SKM-1 (cell line): Measurements from ENCODE around the gene ZBTB40.

Experiments used
- DNase-seq: peaks from one replicate; lab custom pipeline; 2025; ENCODE audit not compliant: unreplicated experiment; lab: John Stamatoyannopoulos, UW

The ZBTB40 gene

GRCh38 chr1:22552021-22552420, 100.4 kb downstream of the ZBTB40 start:
- DNase-seq, result no peak

GRCh38 chr1:22553104-22553880, 101.6 kb downstream of the ZBTB40 start:
- no peak for DNase-seq

- DNase-seq, result no peak
These were observed 102.4 kb downstream of the ZBTB40 start for GRCh38 chr1:22553991-22554522.

- no peak for DNase-seq
These were observed 103.7 kb downstream of the ZBTB40 start for GRCh38 chr1:22555371-22555656.

GRCh38 chr1:22556391-22557104, 104.9 kb downstream of the ZBTB40 start:
- DNase-seq, result no peak

GRCh38 chr1:22557341-22557950, 105.8 kb downstream of the ZBTB40 start:
- no peak for DNase-seq

GRCh38 chr1:22562584-22563583, 111.2 kb downstream of the ZBTB40 start, which contains the start of gene EPHA8:
Gene EPHA8, plus strand, starts transcription at chr1:22563489. Its CDS starts 147 bp downstream, at chr1:22563636.
- no peak for DNase-seq

- DNase-seq, result no peak
These were observed 112.3 kb downstream of the ZBTB40 start for GRCh38 chr1:22563671-22564602.

- no peak for DNase-seq
These were observed 114.5 kb downstream of the ZBTB40 start for GRCh38 chr1:22566161-22566560.

- no peak for DNase-seq
These were observed 115.5 kb downstream of the ZBTB40 start for GRCh38 chr1:22567197-22567596.

- DNase-seq, result no peak
These were observed 116.3 kb downstream of the ZBTB40 start for GRCh38 chr1:22567994-22568393.

GRCh38 chr1:22569269-22569668, 117.6 kb downstream of the ZBTB40 start:
- DNase-seq, result no peak

GRCh38 chr1:22570140-22570909, 118.7 kb downstream of the ZBTB40 start:
- no peak for DNase-seq

- no peak for DNase-seq
These were observed 121.2 kb downstream of the ZBTB40 start for GRCh38 chr1:22572818-22573217.

GRCh38 chr1:22573237-22573636, 121.6 kb downstream of the ZBTB40 start:
- DNase-seq, result no peak

GRCh38 chr1:22575532-22576149, 124.0 kb downstream of the ZBTB40 start:
- no peak for DNase-seq

GRCh38 chr1:22576150-22576544, 124.5 kb downstream of the ZBTB40 start:
- DNase-seq, result no peak

GRCh38 chr1:22576617-22577016, 125.0 kb downstream of the ZBTB40 start:
- no peak for DNase-seq
